Activated naive CD8-positive, alpha-beta T cell (primary cell): ENCODE results near the gene AKNAD1.
"Not testable (repeated sequence)": the region's sequence is repeated elsewhere in the genome, so short reads cannot be mapped to it uniquely, and the experiment has no call there.

Source experiments
- H3K27ac Mint-ChIP-seq: one replicate; pipeline ENCODE4 v1.8.0; 2021; ENCODE audit warnings: mixed read lengths
- H3K27me3 Mint-ChIP-seq: one replicate; pipeline ENCODE4 v1.8.0; 2021; ENCODE audit warnings: mixed read lengths
- H3K36me3 Mint-ChIP-seq: one replicate; pipeline ENCODE4 v1.8.0; 2021; ENCODE audit warnings: mixed read lengths
- H3K4me1 Mint-ChIP-seq: one replicate; pipeline ENCODE4 v1.8.0; 2021; ENCODE audit warnings: low read depth, mixed read lengths
- H3K4me3 Mint-ChIP-seq: one replicate; pipeline ENCODE4 v1.8.0; 2021; ENCODE audit warnings: mild to moderate bottlenecking, mixed read lengths
- H3K9me3 Mint-ChIP-seq: one replicate; pipeline ENCODE4 v1.8.0; 2021; ENCODE audit warnings: low read depth, mixed read lengths

Gene AKNAD1

GRCh38 chr1:108801101-108801500 lies 55.8 kb downstream of the AKNAD1 start:
- Mint-ChIP-seq H3K4me3 (no peak overlapping the region), H3K27me3 (no peaks in the 10 kb centered on the region), H3K4me1 (no peaks in the 10 kb centered on the region), H3K27ac (no peak overlapping the region), H3K36me3 (peaks cover 13% of the 10 kb centered on the region), H3K9me3 (no peaks in the 10 kb centered on the region)

GRCh38 chr1:108799001-108799400 lies 57.9 kb downstream of the AKNAD1 start:
- Mint-ChIP-seq H3K27ac (no peak overlapping the region), H3K27me3 (no peaks in the 10 kb centered on the region), H3K4me3 (no peak overlapping the region), H3K9me3 (no peaks in the 10 kb centered on the region), H3K36me3 (peaks cover 13% of the 10 kb centered on the region), H3K4me1 (no peaks in the 10 kb centered on the region)

- no peak overlapping the region for H3K4me3 Mint-ChIP-seq
- peaks cover 33% of the 10 kb centered on the region for H3K36me3 Mint-ChIP-seq
- no peaks in the 10 kb centered on the region for H3K27me3 Mint-ChIP-seq
- H3K27ac Mint-ChIP-seq: no peak overlapping the region
- peaks cover 13% of the 10 kb centered on the region for H3K9me3 Mint-ChIP-seq
- peaks cover 2% of the 10 kb centered on the region for H3K4me1 Mint-ChIP-seq
Measured at GRCh38 chr1:108792420-108792819, 64.5 kb downstream of the AKNAD1 start.

- Mint-ChIP-seq H3K9me3 (peaks cover 13% of the 10 kb centered on the region), H3K27ac (no peak overlapping the region), H3K36me3 (peaks cover 36% of the 10 kb centered on the region), H3K4me3 (no peak overlapping the region), H3K4me1 (peaks cover 2% of the 10 kb centered on the region), H3K27me3 (no peaks in the 10 kb centered on the region)
Measured at GRCh38 chr1:108791790-108792189, 65.1 kb downstream of the AKNAD1 start.

GRCh38 chr1:108785880-108786279 lies 71.0 kb downstream of the AKNAD1 start:
- H3K27me3 Mint-ChIP-seq: no peaks in the 10 kb centered on the region
- H3K4me3 Mint-ChIP-seq: no peak overlapping the region
- H3K27ac Mint-ChIP-seq: no peak overlapping the region
- peaks cover 10% of the 10 kb centered on the region for H3K9me3 Mint-ChIP-seq
- H3K36me3 Mint-ChIP-seq: peaks cover 57% of the 10 kb centered on the region
- H3K4me1 Mint-ChIP-seq: peaks cover 2% of the 10 kb centered on the region

- Mint-ChIP-seq H3K27me3 (no peaks in the 10 kb centered on the region), H3K9me3 (peaks cover 10% of the 10 kb centered on the region), H3K27ac (no peak overlapping the region), H3K36me3 (peaks cover 53% of the 10 kb centered on the region), H3K4me1 (peaks cover 2% of the 10 kb centered on the region), H3K4me3 (no peak overlapping the region)
Measured at GRCh38 chr1:108785264-108785663, 71.6 kb downstream of the AKNAD1 start.

- not testable (repeated sequence) for H3K27me3 Mint-ChIP-seq
Measured at GRCh38 chr1:108781575-108781944, 75.3 kb downstream of the AKNAD1 start.

GRCh38 chr1:108780937-108781574 lies 75.8 kb downstream of the AKNAD1 start:
- Mint-ChIP-seq H3K36me3 (peaks cover 36% of the 10 kb centered on the region), H3K27ac (no peak overlapping the region)

More at GRCh38 chr1:108781575-108781944, 75.3 kb downstream of the AKNAD1 start:
- Mint-ChIP-seq H3K36me3 (peaks cover 39% of the 10 kb centered on the region), H3K9me3 (peaks cover 10% of the 10 kb centered on the region)
- not testable (repeated sequence) for H3K27ac Mint-ChIP-seq, H3K4me1 Mint-ChIP-seq, H3K4me3 Mint-ChIP-seq

GRCh38 chr1:108779455-108779854 lies 77.4 kb downstream of the AKNAD1 start:
- Mint-ChIP-seq H3K27ac (no peak overlapping the region), H3K4me3 (no peak overlapping the region), H3K9me3 (peaks cover 5% of the 10 kb centered on the region), H3K27me3 (no peaks in the 10 kb centered on the region), H3K4me1 (no peaks in the 10 kb centered on the region), H3K36me3 (peaks cover 26% of the 10 kb centered on the region)

More at GRCh38 chr1:108780937-108781574, 75.8 kb downstream of the AKNAD1 start:
- no peak overlapping the region for H3K4me3 Mint-ChIP-seq
- no peaks in the 10 kb centered on the region for H3K27me3 Mint-ChIP-seq
- H3K9me3 Mint-ChIP-seq: peaks cover 10% of the 10 kb centered on the region
- H3K4me1 Mint-ChIP-seq: no peaks in the 10 kb centered on the region

- Mint-ChIP-seq H3K4me1 (no peaks in the 10 kb centered on the region), H3K27ac (no peak overlapping the region), H3K36me3 (peaks cover 16% of the 10 kb centered on the region), H3K27me3 (no peaks in the 10 kb centered on the region), H3K9me3 (no peaks in the 10 kb centered on the region), H3K4me3 (no peak overlapping the region)
Measured at GRCh38 chr1:108777839-108778238, 79.1 kb downstream of the AKNAD1 start.

GRCh38 chr1:108767708-108768107 lies 89.2 kb downstream of the AKNAD1 start:
- H3K36me3 Mint-ChIP-seq: peaks cover 10% of the 10 kb centered on the region
- no peaks in the 10 kb centered on the region for H3K27me3 Mint-ChIP-seq
- H3K9me3 Mint-ChIP-seq: no peaks in the 10 kb centered on the region
- H3K4me1 Mint-ChIP-seq: peaks cover 1% of the 10 kb centered on the region
- no peak overlapping the region for H3K4me3 Mint-ChIP-seq
- no peak overlapping the region for H3K27ac Mint-ChIP-seq

- Mint-ChIP-seq H3K4me3 (no peak overlapping the region), H3K36me3 (peaks cover 12% of the 10 kb centered on the region), H3K27ac (peak overlapping the region; percentile 22), H3K9me3 (no peaks in the 10 kb centered on the region), H3K4me1 (peaks cover 3% of the 10 kb centered on the region), H3K27me3 (no peaks in the 10 kb centered on the region)
Measured at GRCh38 chr1:108767115-108767514, 89.8 kb downstream of the AKNAD1 start.
